Activated CD8-positive, alpha-beta memory T cell treated with anti-CD3 and anti-CD28 coated beads, Interleukin-2, amount 50 U/mL, for 24 hours (primary cell): ENCODE results near the gene OR2B2.
A peak's percentile ranks its signal among the peaks of the same experiment; 100 is the strongest.

Source experiments
- DNase-seq: peaks from one replicate; pipeline ENCODE4 v3.0.0-alpha.2; 2020; ENCODE audit errors: extremely low read depth

OR2B2 gene

DNA sequence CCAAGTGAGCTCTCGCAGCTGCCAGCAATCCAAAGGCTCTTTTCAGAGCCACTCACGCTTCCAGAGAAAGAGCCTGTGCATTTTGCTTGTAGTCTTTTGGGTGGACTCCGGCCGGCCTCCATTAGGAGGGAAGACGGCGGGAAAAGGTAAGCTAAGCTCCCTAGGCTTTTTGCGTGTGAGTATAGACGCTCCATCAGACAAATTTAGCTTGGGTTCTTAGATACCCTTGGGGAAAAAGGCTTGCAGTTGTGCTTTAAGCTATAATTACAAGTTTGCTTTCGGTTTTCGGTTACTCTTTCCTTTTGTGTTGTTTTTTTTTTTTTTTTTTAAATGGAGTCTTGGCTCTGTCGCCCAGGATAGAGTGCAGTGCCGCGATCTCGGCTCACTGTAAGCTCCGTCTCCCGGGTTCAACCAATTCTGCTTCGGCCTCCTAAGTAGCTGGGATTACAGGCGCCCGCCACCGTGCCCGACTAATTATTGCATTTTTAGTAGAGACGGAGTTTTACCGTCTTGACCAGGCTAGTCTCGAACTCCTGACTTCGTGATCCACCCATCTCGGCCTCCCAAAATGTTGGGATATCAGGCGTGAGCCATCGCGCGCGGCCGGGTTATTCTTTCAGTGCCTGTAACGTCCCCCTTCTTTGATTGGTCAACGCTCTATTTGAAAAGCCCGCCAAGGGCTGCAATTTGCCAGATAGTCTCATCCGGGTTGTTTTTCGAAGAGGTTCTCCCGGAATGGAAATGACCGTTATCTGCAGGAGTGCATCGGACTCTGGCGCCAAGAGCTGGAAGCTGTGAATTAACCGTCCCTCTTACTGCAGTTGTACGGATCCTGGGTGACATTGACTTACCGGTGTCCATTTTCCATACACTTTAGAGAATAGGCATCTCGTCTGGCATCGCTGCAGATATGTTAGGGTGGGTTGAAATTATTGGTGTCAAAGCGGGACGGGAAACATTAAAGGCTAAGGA lies 18.1 kb downstream of the OR2B2 start:
- no peak for DNase-seq

GRCh38 chr6:27893059-27893835 lies 18.9 kb downstream of the OR2B2 start:
- peak; percentile 71 for DNase-seq

DNA sequence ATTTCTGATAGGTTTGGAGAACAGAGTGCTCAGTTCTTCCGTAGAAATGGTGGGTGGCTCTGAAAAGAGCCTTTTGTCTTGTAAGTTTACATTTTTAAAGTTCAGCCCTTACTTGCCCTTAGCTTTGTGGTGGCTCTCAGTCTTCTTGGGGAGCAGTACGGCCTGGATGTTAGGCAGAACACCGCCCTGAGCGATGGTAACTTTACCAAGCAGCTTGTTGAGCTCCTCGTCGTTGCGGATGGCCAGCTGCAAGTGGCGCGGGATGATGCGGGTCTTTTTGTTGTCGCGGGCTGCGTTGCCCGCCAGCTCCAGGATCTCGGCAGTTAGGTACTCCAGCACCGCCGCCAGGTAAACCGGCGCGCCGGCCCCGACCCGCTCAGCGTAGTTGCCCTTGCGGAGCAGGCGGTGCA lies 19.5 kb downstream of the OR2B2 start:
- no peak for DNase-seq

GRCh38 chr6:27891320-27891875 lies 20.8 kb downstream of the OR2B2 start:
- DNase-seq: no peak

GRCh38 chr6:27890445-27891319 lies 21.5 kb downstream of the OR2B2 start:
- DNase-seq: no peak

DNA sequence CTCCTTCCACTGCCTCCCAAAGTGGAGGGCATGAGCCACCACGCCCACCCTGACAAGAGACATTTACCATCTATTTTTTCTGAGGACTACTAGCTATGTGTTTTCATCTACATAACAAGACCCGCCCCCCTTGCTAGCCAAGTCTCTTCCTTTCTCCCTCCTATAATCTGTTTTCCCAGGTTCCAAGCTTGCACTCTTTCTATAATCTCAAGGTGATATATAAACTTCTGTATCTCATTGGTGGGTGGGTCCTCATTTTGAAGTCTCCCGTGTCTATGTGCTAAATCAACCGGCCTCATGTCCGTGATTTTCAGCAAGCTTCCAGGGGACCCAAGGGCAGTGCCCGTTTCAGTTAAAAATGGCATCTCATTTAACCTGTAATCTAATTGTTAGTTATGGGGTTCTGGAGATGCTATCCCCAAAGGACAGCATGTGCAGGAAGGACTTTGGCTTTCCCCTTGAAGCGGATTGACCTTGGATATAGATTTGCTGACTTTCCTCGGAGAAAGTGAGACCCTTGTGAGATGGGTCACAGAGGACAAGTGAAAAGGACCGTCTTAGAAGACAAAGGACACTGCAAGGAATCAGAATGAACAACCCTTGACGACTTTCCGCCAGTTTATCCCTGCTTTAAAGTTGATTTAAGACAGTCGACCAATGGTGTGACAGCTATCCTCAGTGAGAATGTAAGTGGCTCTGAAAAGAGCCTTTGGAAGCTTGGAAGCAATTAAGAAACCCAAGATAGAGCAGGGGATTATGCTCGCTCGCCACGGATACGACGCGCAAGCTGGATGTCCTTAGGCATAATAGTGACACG lies 22.4 kb downstream of the OR2B2 start:
- no peak for DNase-seq

GRCh38 chr6:27889275-27889627 lies 22.9 kb downstream of the OR2B2 start:
- DNase-seq: no peak

DNA sequence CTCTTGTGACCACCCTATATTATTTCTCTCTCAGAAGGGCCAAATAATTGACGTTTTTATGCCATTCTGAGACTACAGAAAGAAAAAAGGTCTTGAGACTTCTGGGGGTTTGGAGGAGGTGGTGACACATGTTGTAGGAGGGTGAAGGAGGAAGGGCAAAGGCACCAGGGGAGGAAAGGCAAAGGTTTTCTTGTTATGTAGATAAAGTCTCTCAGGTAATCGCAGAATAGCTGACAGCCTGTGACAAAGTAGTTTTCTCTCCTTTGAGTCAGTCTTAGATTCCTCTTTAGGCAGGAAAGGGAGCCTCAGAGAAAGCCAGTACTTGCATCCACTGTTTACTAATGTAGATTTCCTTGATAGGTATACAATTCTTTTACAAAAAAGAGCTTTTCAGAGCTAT lies 23.6 kb downstream of the OR2B2 start:
- no peak for DNase-seq

DNA sequence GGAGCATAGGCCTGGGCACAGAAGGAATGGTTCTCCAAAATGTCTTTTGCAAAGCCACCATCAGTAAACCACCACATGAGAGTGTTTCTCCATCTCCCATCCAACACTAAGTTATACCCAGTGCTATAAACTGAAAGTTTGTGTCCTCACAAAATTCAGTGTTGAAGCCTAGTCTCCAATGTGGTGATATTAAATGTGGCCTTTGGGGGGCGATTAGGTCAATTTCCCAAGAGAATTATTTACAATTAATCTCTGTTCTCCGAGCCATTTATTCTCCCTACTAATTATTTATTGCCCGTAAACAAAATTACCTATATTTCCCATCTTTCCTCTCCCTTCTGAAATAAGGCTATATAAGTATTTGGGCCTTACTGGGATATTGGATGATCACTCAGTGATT lies 26.1 kb downstream of the OR2B2 start:
- DNase-seq: no peak

- no peak for DNase-seq
Measured at GRCh38 chr6:27883136-27883535, 29.1 kb downstream of the OR2B2 start.

DNA sequence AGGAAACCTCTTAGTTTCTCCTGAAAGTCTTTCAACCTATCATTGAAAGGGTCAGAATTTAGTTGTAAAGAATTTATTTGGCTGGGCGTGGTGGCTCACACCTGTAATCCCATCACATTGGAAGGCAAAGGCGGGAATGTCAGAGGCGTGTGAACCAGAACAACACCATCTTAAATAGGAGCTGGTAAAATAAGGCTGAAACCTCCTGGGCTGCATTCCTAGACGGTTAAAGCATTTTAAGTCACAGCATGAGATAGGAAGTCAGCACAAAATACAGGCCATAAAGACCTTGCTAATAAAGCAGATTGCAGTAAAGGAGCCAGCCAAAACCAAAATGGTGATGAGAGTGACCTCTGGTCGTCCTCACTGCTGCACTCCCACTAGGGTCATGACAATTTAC lies 29.6 kb downstream of the OR2B2 start:
- DNase-seq: no peak

DNA sequence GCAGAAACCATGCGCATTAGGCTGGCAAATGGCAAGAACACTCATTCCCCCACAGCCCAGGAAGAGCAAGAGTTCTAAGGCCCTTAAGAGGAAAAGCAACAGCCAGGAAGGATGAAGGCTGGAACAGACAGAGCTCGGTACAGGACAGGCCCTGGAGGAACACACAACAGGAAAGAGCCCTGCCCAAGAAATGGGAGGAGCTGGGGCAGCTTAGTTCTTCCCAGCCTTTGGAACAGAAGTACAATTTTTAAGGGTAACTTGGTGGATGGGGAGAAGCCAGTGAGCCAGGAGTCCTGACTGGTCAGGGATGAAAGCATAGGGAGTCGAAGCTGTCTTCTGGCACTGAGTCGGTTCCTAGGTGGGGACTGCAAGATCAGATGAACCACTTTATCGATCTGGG lies 32.4 kb downstream of the OR2B2 start:
- no peak for DNase-seq

DNA sequence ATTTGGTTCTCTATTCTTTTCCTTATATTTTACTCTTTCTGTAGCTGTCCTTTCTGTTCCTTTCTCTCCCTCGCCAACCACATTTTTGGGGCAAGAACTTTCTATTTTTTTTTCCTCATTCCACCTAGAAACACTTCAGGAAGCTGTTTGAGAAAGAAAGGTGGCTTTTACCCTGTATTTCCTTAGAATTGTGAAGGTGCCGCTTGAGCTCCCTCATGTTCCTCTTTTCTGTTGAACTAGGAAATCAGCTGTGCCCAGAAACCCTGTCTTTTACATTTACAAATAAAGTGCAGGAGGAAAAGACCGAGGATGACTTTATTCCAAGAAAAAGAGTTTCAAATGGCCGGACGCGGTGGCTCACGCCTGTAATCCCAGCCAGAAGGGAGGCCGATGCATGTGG lies 38.2 kb downstream of the OR2B2 start:
- no peak for DNase-seq

GRCh38 chr6:27873021-27873940 lies 38.9 kb downstream of the OR2B2 start:
- no peak for DNase-seq

GRCh38 chr6:27872642-27873020 lies 39.6 kb downstream of the OR2B2 start:
- no peak for DNase-seq

GRCh38 chr6:27871924-27872638 lies 40.1 kb downstream of the OR2B2 start:
- DNase-seq: no peak

DNA sequence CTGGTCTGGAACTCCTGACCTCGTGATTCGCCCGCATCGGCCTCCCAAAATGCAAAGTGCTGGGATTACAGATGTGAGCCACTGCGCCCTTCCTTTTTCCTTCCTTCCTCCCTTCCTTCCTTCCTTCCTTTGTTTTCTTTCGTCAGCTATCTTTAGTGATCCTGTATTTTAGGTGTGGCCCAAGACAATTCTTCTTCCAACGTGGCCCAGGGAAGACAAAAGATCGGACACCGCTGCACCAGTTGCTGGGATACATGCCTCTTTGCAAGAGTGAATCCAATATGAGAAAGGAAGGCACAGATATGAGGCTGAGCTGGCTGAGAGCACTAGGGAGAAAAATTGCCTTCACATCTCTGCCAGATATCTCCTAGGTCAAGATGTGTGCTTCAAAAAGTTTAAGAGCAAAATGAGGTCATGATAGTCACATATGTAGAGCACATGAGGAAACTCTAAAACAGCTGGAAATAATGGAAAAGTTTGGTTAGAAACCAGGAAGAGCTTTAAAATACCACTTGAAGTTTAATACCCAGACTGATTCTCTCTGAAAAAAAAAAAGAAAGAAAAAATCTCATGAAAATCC lies 41.8 kb downstream of the OR2B2 start:
- no peak for DNase-seq

DNA sequence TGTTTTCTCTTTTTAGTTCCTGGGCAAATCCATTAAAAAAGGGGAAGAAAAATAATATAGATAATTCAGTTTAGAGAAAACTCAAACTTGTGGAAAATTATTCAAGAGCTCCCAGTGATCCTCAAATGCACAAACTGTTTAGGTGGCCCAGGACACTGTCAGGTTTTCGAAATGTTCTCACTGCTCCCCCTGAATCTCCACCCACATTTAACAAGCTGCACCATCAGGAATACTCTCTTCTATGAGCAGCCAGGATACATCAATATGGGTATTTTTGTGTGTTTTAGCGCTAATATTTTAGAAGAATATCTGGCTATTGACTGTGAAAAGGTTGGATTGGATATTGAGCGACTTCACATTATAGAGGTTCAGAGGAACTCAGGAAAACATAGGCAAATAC lies 43.9 kb downstream of the OR2B2 start:
- DNase-seq: no peak

- no peak for DNase-seq
Measured at GRCh38 chr6:27867945-27868300, 44.3 kb downstream of the OR2B2 start.
